ENCODE measurements around the gene TMEFF2. TPM values are rescaled to one million over a fixed set of nuclear protein-coding genes. Genes with fewer than 3 reads are reported as not detected.

Gene TMEFF2
- polyA plus RNA-seq, 1 of the 3 experiments (the other 2 are of a cell fraction), result 5.4 TPM

DNA sequence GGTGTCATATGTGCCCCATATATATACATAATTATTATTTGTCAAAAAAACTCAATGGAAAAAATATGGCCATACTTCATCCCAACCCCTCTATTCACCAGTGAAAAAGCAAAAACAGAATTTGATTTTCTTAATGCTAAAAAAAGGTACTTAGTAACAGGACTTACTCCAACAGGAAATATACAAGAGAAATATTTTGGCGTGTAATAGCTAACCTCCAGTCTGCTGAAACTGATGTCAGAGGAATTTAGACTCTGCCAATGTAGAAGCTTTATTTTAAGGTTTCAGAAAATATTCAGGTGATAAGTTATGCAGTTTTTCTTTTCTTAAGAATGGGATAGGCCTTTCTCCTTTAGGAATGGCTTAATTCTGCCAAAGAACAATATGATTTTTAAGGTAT lies 72.6 kb downstream of the TMEFF2 start (continued):
- TF ChIP-seq, protein P1, sequence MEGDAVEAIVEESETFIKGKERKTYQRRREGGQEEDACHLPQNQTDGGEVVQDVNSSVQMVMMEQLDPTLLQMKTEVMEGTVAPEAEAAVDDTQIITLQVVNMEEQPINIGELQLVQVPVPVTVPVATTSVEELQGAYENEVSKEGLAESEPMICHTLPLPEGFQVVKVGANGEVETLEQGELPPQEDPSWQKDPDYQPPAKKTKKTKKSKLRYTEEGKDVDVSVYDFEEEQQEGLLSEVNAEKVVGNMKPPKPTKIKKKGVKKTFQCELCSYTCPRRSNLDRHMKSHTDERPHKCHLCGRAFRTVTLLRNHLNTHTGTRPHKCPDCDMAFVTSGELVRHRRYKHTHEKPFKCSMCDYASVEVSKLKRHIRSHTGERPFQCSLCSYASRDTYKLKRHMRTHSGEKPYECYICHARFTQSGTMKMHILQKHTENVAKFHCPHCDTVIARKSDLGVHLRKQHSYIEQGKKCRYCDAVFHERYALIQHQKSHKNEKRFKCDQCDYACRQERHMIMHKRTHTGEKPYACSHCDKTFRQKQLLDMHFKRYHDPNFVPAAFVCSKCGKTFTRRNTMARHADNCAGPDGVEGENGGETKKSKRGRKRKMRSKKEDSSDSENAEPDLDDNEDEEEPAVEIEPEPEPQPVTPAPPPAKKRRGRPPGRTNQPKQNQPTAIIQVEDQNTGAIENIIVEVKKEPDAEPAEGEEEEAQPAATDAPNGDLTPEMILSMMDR (IDR thresholded peaks at IDR 0.05), result no peak
- no peak for TF ChIP-seq SMC3 (IDR thresholded peaks at IDR 0.05; ENCODE audit: low read depth, low read length)

DNA sequence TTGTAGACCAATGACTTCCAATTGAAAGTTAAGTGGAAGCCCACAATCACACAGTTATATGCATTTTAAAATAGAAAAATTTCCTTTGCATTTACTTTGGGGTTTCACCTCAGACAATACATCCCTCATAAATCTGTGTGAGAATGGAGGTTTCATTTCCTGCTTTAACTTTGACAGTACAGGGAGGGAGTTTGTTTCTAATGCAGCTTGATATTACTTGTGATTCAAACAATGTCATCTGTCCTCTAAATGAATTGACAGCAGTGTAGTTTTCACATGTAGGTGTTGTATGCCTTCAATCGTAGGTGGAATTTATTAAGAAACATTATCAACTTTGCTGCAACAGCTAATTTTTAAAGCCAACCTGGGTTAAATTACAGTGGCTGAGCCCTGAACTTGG lies 75.2 kb downstream of the TMEFF2 start:
- Histone ChIP-seq H4K20me1 (ENCODE audit: insufficient read depth) (no peaks in the 10 kb centered on the region), H3F3A (replicated peaks; ENCODE audit: insufficient read depth) (peaks cover 3% of the 10 kb centered on the region), H3K27ac (ENCODE audit: low read depth in 2 of 2, low read length in 1 of 2) (no peak overlapping the region; a peak in 1 of 4 replicates), H3K9me3 (no peaks in the 10 kb centered on the region), H3K9ac (no peak overlapping the region), H3K4me3 (ENCODE audit: low read depth in 2 of 2, low read length in 1 of 2) (no peak overlapping the region), H3K9me2 (no peaks in the 10 kb centered on the region), H3K27me3 (ENCODE audit: insufficient read depth) (no peaks in the 10 kb centered on the region), H2AFZ (ENCODE audit: low read depth) (no peak overlapping the region), H3K4me1 (ENCODE audit: control insufficient read depth in 1 of 2, insufficient read depth in 2 of 2, low read depth in 1 of 2, low read length in 1 of 2) (peaks cover 3 to 5% of the 10 kb centered on the region in 2 experiments; a peak in 2 of 4 replicates), H3K79me2 (ENCODE audit: insufficient read depth) (no peaks in the 10 kb centered on the region), H3K36me3 (replicated peaks in 1 of 2; ENCODE audit: control insufficient read depth in 1 of 2, insufficient read depth in 2 of 2, low read length in 1 of 2) (no peaks in the 10 kb centered on the region), H3K4me2 (no peak overlapping the region)
- 81% methylated on average over 1 of the region's 1 CpG for WGBS (ENCODE audit: low lambda C conversion rate)
- no peak for DNase-seq
- TF ChIP-seq SMC3 (IDR thresholded peaks at IDR 0.05; ENCODE audit: low read depth, low read length), result no peak
- ChIA-PET POLR2A (no interaction called here), CTCF (interaction anchor here (2.1 kb wide), 1 partner anchor 43 kb away, joined by 6 read pairs; no protein-coding TSS in a partner anchor)

DNA sequence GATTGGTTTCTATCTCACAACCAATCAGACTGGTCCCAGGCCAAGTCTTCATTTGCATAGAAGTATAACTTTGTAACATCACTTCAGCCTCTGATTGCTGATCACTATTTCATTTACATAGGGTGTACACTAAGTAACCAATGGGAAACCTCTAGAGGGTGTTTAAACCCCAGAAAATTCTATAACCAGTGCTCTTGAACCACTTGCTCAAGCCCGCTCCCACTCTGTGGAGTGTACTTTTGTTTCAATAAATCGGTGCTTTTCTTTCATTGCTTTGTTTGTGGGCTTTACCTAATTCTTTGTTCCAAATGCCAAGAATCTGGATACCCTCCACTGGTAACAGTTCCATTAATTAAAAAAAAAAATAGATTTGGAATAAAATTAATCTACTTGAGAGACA lies 77.0 kb downstream of the TMEFF2 start:
- Histone ChIP-seq H3K4me3 (ENCODE audit: low read depth in 2 of 2, low read length in 1 of 2) (no peak overlapping the region), H3K4me1 (ENCODE audit: control insufficient read depth in 1 of 2, insufficient read depth in 2 of 2, low read depth in 1 of 2, low read length in 1 of 2) (peaks cover 0 to under 1% of the 10 kb centered on the region in 2 experiments; a peak in 1 of 4 replicates), H4K20me1 (ENCODE audit: insufficient read depth) (no peaks in the 10 kb centered on the region), H3K9me3 (no peaks in the 10 kb centered on the region), H3F3A (replicated peaks; ENCODE audit: insufficient read depth) (no peaks in the 10 kb centered on the region), H3K36me3 (replicated peaks in 1 of 2; ENCODE audit: control insufficient read depth in 1 of 2, insufficient read depth in 2 of 2, low read length in 1 of 2) (no peaks in the 10 kb centered on the region), H3K27ac (ENCODE audit: low read depth in 2 of 2, low read length in 1 of 2) (no peak overlapping the region), H3K79me2 (ENCODE audit: insufficient read depth) (no peaks in the 10 kb centered on the region), H3K9me2 (no peaks in the 10 kb centered on the region), H3K9ac (no peak overlapping the region), H2AFZ (ENCODE audit: low read depth) (no peak overlapping the region), H3K27me3 (ENCODE audit: insufficient read depth) (no peaks in the 10 kb centered on the region), H3K4me2 (no peak overlapping the region)
- POLR2A ChIA-PET, result no interaction called here
- DNase-seq, result no peak
- WGBS (ENCODE audit: low lambda C conversion rate), result 71% methylated on average over 2 of the region's 2 CpGs
- CTCF ChIA-PET, result interaction anchor here (1.6 kb wide), 1 partner anchor 45 kb away, joined by 3 read pairs; no protein-coding TSS in a partner anchor
- TF ChIP-seq MXI1 (IDR thresholded peaks at IDR 0.05; ENCODE audit: low read depth, low read length) (no peak), TCF12 (IDR thresholded peaks at IDR 0.05) (no peak), YY1 (IDR thresholded peaks at IDR 0.05; ENCODE audit: low read depth) (no peak), TEAD4 (IDR thresholded peaks at IDR 0.05; ENCODE audit: borderline replicate concordance, insufficient read depth) (no peak), EP300 (IDR thresholded peaks at IDR 0.05; ENCODE audit: borderline replicate concordance in 1 of 2, low read depth in 1 of 2, low read length in 1 of 2) (no peak), GABPA (IDR thresholded peaks at IDR 0.05; ENCODE audit: low read depth) (no peak), FOXJ3 (CRISPR knock-in tag; IDR thresholded peaks at IDR 0.05) (no peak), NRF1 (IDR thresholded peaks at IDR 0.05; ENCODE audit: low read depth, low read length) (no peak), POLR2AphosphoS5 (IDR thresholded peaks at IDR 0.05; ENCODE audit: low read depth, low read length) (no peak), RXRA (IDR thresholded peaks at IDR 0.05; ENCODE audit: borderline replicate concordance, low read depth) (no peak), CHD2 (IDR thresholded peaks at IDR 0.05; ENCODE audit: low read length, partially characterized antibody) (no peak), FOXM1 (IDR thresholded peaks at IDR 0.05; ENCODE audit: low read depth) (no peak), NFIC (IDR thresholded peaks at IDR 0.05; ENCODE audit: borderline replicate concordance) (no peak), GATA2 (CRISPR knock-in tag; IDR thresholded peaks at IDR 0.05) (no peak)
- TF ChIP-seq, protein P2, sequence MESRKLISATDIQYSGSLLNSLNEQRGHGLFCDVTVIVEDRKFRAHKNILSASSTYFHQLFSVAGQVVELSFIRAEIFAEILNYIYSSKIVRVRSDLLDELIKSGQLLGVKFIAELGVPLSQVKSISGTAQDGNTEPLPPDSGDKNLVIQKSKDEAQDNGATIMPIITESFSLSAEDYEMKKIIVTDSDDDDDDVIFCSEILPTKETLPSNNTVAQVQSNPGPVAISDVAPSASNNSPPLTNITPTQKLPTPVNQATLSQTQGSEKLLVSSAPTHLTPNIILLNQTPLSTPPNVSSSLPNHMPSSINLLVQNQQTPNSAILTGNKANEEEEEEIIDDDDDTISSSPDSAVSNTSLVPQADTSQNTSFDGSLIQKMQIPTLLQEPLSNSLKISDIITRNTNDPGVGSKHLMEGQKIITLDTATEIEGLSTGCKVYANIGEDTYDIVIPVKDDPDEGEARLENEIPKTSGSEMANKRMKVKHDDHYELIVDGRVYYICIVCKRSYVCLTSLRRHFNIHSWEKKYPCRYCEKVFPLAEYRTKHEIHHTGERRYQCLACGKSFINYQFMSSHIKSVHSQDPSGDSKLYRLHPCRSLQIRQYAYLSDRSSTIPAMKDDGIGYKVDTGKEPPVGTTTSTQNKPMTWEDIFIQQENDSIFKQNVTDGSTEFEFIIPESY (IDR thresholded peaks at IDR 0.05; ENCODE audit: borderline replicate concordance, low read depth), result no peak
- TF ChIP-seq, protein P1 (IDR thresholded peaks at IDR 0.05), result no peak
- TF ChIP-seq, protein P3, sequence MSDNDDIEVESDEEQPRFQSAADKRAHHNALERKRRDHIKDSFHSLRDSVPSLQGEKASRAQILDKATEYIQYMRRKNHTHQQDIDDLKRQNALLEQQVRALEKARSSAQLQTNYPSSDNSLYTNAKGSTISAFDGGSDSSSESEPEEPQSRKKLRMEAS (IDR thresholded peaks at IDR 0.05; ENCODE audit: low read depth), result no peak
